Skeletal muscle satellite cell (primary cell): ENCODE data around the gene TFF3.

Source experiments
- H3K27me3 ChIP-seq: 2 replicates; pipeline ENCODE4 v1.7.0; 2013; ENCODE audit warnings: low read length; ENCODE audit not compliant: control insufficient read depth, insufficient read depth
- H3K36me3 ChIP-seq: 2 replicates; pipeline ENCODE4 v1.7.0; 2013; ENCODE audit warnings: mild to moderate bottlenecking, control low read depth, low read length; ENCODE audit not compliant: insufficient read depth
- H3K4me1 ChIP-seq: 2 replicates; pipeline ENCODE4 v1.7.0; 2013; ENCODE audit warnings: low read length; ENCODE audit not compliant: control insufficient read depth, insufficient read depth
- H3K4me2 ChIP-seq: 2 replicates; pipeline ENCODE4 v1.7.0; 2013; ENCODE audit warnings: mild to moderate bottlenecking, low read length
- H3K4me3 ChIP-seq: 2 replicates; pipeline ENCODE4 v1.7.0; 2013; ENCODE audit warnings: low read length
- H3K9ac ChIP-seq: 2 replicates; pipeline ENCODE4 v1.7.0; 2013; ENCODE audit warnings: mild to moderate bottlenecking, low read depth, low read length, moderate library complexity
- H3K9me3 ChIP-seq: replicated peaks from 2 replicates; pipeline ENCODE4 v1.7.0; 2013; ENCODE audit warnings: mild to moderate bottlenecking, control low read depth, low read length

Gene TFF3

GRCh38 chr21:42332557-42333317, 17.5 kb upstream of the TFF3 start:
- Histone ChIP-seq H3K9ac (no peak overlapping the region), H3K4me2 (no peak overlapping the region), H3K36me3 (no peaks in the 10 kb centered on the region), H3K4me1 (no peaks in the 10 kb centered on the region), H3K27me3 (peaks cover 10% of the 10 kb centered on the region), H3K9me3 (no peaks in the 10 kb centered on the region), H3K4me3 (no peak overlapping the region)

GRCh38 chr21:42331660-42332059, 16.5 kb upstream of the TFF3 start:
- H3K4me1 ChIP-seq = no peaks in the 10 kb centered on the region
- no peaks in the 10 kb centered on the region for H3K9me3 ChIP-seq
- H3K4me2 ChIP-seq = no peak overlapping the region
- H3K27me3 ChIP-seq = peaks cover 7% of the 10 kb centered on the region
- H3K36me3 ChIP-seq = no peaks in the 10 kb centered on the region
- no peak overlapping the region for H3K4me3 ChIP-seq
- H3K9ac ChIP-seq = no peak overlapping the region

GRCh38 chr21:42330380-42331371, 15.5 kb upstream of the TFF3 start:
- no peaks in the 10 kb centered on the region for H3K36me3 ChIP-seq
- H3K4me1 ChIP-seq = no peaks in the 10 kb centered on the region
- no peaks in the 10 kb centered on the region for H3K9me3 ChIP-seq
- no peaks in the 10 kb centered on the region for H3K27me3 ChIP-seq
- H3K9ac ChIP-seq = no peak overlapping the region
- H3K4me2 ChIP-seq = no peak overlapping the region
- no peak overlapping the region for H3K4me3 ChIP-seq

- Histone ChIP-seq H3K27me3 (no peaks in the 10 kb centered on the region), H3K4me3 (no peak overlapping the region), H3K4me2 (no peak overlapping the region), H3K36me3 (no peaks in the 10 kb centered on the region), H3K4me1 (no peaks in the 10 kb centered on the region), H3K9me3 (no peaks in the 10 kb centered on the region), H3K9ac (no peak overlapping the region)
Measured at GRCh38 chr21:42324896-42325295, 9.7 kb upstream of the TFF3 start.

GRCh38 chr21:42321845-42322244, 6.6 kb upstream of the TFF3 start:
- no peak overlapping the region for H3K4me3 ChIP-seq
- H3K9ac ChIP-seq = no peak overlapping the region
- H3K36me3 ChIP-seq = no peaks in the 10 kb centered on the region
- H3K27me3 ChIP-seq = no peaks in the 10 kb centered on the region
- H3K4me2 ChIP-seq = no peak overlapping the region
- H3K9me3 ChIP-seq = no peaks in the 10 kb centered on the region
- no peaks in the 10 kb centered on the region for H3K4me1 ChIP-seq

- Histone ChIP-seq H3K27me3 (no peaks in the 10 kb centered on the region), H3K4me2 (no peak overlapping the region), H3K36me3 (no peaks in the 10 kb centered on the region), H3K9ac (no peak overlapping the region), H3K4me3 (no peak overlapping the region), H3K4me1 (no peaks in the 10 kb centered on the region), H3K9me3 (no peaks in the 10 kb centered on the region)
Measured at GRCh38 chr21:42321231-42321630, 6.0 kb upstream of the TFF3 start.

GRCh38 chr21:42320791-42321190, 5.6 kb upstream of the TFF3 start:
- H3K9ac ChIP-seq = no peak overlapping the region
- no peak overlapping the region for H3K4me3 ChIP-seq
- no peaks in the 10 kb centered on the region for H3K36me3 ChIP-seq
- no peaks in the 10 kb centered on the region for H3K4me1 ChIP-seq
- H3K9me3 ChIP-seq = no peaks in the 10 kb centered on the region
- no peak overlapping the region for H3K4me2 ChIP-seq
- H3K27me3 ChIP-seq = no peaks in the 10 kb centered on the region

GRCh38 chr21:42319851-42320572, 4.8 kb upstream of the TFF3 start:
- no peak overlapping the region for H3K4me3 ChIP-seq
- peaks cover 2% of the 10 kb centered on the region for H3K27me3 ChIP-seq

GRCh38 chr21:42319376-42319775, 4.2 kb upstream of the TFF3 start:
- Histone ChIP-seq H3K9me3 (no peaks in the 10 kb centered on the region), H3K36me3 (no peaks in the 10 kb centered on the region), H3K4me1 (no peaks in the 10 kb centered on the region), H3K4me2 (no peak overlapping the region), H3K27me3 (peaks cover 3% of the 10 kb centered on the region), H3K4me3 (no peak overlapping the region), H3K9ac (no peak overlapping the region)

More at GRCh38 chr21:42319851-42320572, 4.8 kb upstream of the TFF3 start:
- H3K36me3 ChIP-seq = no peaks in the 10 kb centered on the region
- H3K4me2 ChIP-seq = no peak overlapping the region
- no peaks in the 10 kb centered on the region for H3K9me3 ChIP-seq
- no peaks in the 10 kb centered on the region for H3K4me1 ChIP-seq
- H3K9ac ChIP-seq = no peak overlapping the region

GRCh38 chr21:42317826-42318746, 2.9 kb upstream of the TFF3 start:
- H3K27me3 ChIP-seq = peaks cover 15% of the 10 kb centered on the region
- no peaks in the 10 kb centered on the region for H3K36me3 ChIP-seq

More at GRCh38 chr21:42317826-42318746, 2.9 kb upstream of the TFF3 start:
- Histone ChIP-seq H3K4me2 (no peak overlapping the region), H3K4me1 (no peaks in the 10 kb centered on the region), H3K4me3 (no peak overlapping the region), H3K9ac (no peak overlapping the region), H3K9me3 (no peaks in the 10 kb centered on the region)
